ENCODE results near the gene MRPS12.

- no peak for TF ChIP-seq CTCF (IDR thresholded peaks at IDR 0.05)
- no peak for TF ChIP-seq POLR2A (IDR thresholded peaks at IDR 0.05)
These were observed 28.9 kb downstream of the MRPS12 start for GRCh38 chr19:38959618-38960017.
